HCT116 (cell line): ENCODE measurements around the gene SFT2D2. TPM values are rescaled to one million over a fixed set of nuclear protein-coding genes. Genes with fewer than 3 reads are reported as not detected.

ENCODE experiments used
- ATAC-seq: fragments of 200-7000 bp; cut with Tn5 transposase; 2 replicates; pipeline ENCODE4 v1.9.1; 2020; ENCODE audit warnings: mild to moderate bottlenecking, moderate library complexity
- BruUV-seq: library from RNA; stranded (reverse); fragments of 400-500 nt; replicated peaks from 2 replicates; lab custom pipeline; 2021; lab: Mats Ljungman, UMichigan
- CTCF ChIA-PET: fragments of 300-600 bp; sonication (Branson Sonifier 250); formaldehyde crosslinking; loops from one replicate; lab custom pipeline; 2021; ENCODE audit warnings: antibody characterized with exemption; lab: Charles Lee
- POLR2A ChIA-PET: fragments of 300-600, 350-600 bp; sonication (Branson Sonifier 250); formaldehyde crosslinking; loops from one replicate; lab custom pipeline; 2021; ENCODE audit warnings: antibody characterized with exemption; lab: Charles Lee
- RAD21 ChIA-PET, 2 experiments: fragments of 300-600 bp; sonication (Branson Sonifier 250); formaldehyde crosslinking; loops; one replicate each; lab custom pipeline; 2023; ENCODE audit warnings: low total read pairs in 2 of 2; ENCODE audit not compliant: uncharacterized antibody in 2 of 2, unreplicated experiment in 2 of 2, low non-redundant PET in 1 of 2; lab: Charles Lee
- DNase-seq: peaks from one replicate; pipeline ENCODE4 v3.0.0-alpha.2; 2010; ENCODE audit warnings: low read depth, low spot score
- H2AFZ ChIP-seq: fragments of 200-600 bp; shearing (Covaris generic), sonication (generic); 2 replicates; pipeline ENCODE4 v1.6.1; 2017; ENCODE audit warnings: low read depth, mixed run types, mixed read lengths, antibody characterized with exemption, low read length; ENCODE audit not compliant: poor library complexity, severe bottlenecking
- H3K27ac ChIP-seq: 2 replicates; pipeline ENCODE4 v1.5.1; 2012; ENCODE audit warnings: low read depth, low read length
- H3K27me3 ChIP-seq: fragments of 200-600 bp; sonication (generic); 2 replicates; pipeline ENCODE4 v1.6.1; 2016; ENCODE audit warnings: mixed run types, low read length, mixed read lengths; ENCODE audit not compliant: insufficient read depth
- H3K36me3 ChIP-seq, 2 experiments: fragments of 200-500 bp in 1 of 2; fragments of 200-600 bp in 1 of 2; sonication (Bioruptor generic) in 1 of 2; sonication (generic) in 1 of 2; 2 replicates each; pipeline versions ENCODE4 v1.5.1 to v1.6.1; 2014 to 2016; ENCODE audit warnings: low read length in 2 of 2, inconsistent platforms in 1 of 2, mixed read lengths in 1 of 2, mixed run types in 1 of 2; ENCODE audit not compliant: insufficient read depth in 2 of 2, control insufficient read depth in 1 of 2
- H3K4me1 ChIP-seq, 2 experiments: fragments of 200-600 bp in 1 of 2; sonication (generic) in 1 of 2; 2 replicates each; pipeline versions ENCODE4 v1.5.1 to v1.6.1; 2012 to 2017; ENCODE audit warnings: low read length in 2 of 2, inconsistent platforms in 1 of 2, mild to moderate bottlenecking in 1 of 2, mixed read lengths in 1 of 2, mixed run types in 1 of 2, moderate library complexity in 1 of 2; ENCODE audit not compliant: insufficient read depth in 2 of 2, control insufficient read depth in 1 of 2
- H3K4me2 ChIP-seq: fragments of 200-600 bp; sonication (generic); 2 replicates; pipeline ENCODE4 v1.6.1; 2017; ENCODE audit warnings: mixed run types, low read length, mixed read lengths
- H3K4me3 ChIP-seq, 2 experiments: fragments of 200-600 bp in 1 of 2; sonication (generic) in 1 of 2; replicated peaks in 1 of 2; 2 replicates each; pipeline ENCODE4 v1.5.1; 2011 to 2016; ENCODE audit warnings: low read length in 2 of 2, control low read depth in 1 of 2, low read depth in 1 of 2, mild to moderate bottlenecking in 1 of 2, mixed read lengths in 1 of 2, mixed run types in 1 of 2
- H3K79me2 ChIP-seq: fragments of 200-600 bp; sonication (generic); 2 replicates; pipeline ENCODE4 v1.6.1; 2017; ENCODE audit warnings: mild to moderate bottlenecking, mixed run types, low read length, moderate library complexity, mixed read lengths; ENCODE audit not compliant: insufficient read depth
- H3K9ac ChIP-seq: fragments of 200-600 bp; sonication (generic); 2 replicates; pipeline ENCODE4 v1.6.1; 2016; ENCODE audit warnings: low read length, mixed read lengths
- H3K9me2 ChIP-seq: fragments of 200-600 bp; sonication (generic), shearing (Covaris generic); 2 replicates; pipeline ENCODE4 v1.6.1; 2017; ENCODE audit warnings: mixed run types, mild to moderate bottlenecking, moderate library complexity; ENCODE audit not compliant: insufficient read depth
- H3K9me3 ChIP-seq, 2 experiments: fragments of 200-500 bp in 1 of 2; fragments of 200-600 bp in 1 of 2; sonication (Bioruptor generic) in 1 of 2; sonication (generic) in 1 of 2; 2 replicates each; pipeline ENCODE4 v1.6.1; 2014 to 2017; ENCODE audit warnings: low read length in 2 of 2, mixed read lengths in 2 of 2, inconsistent platforms in 1 of 2, low read depth in 1 of 2, mild to moderate bottlenecking in 1 of 2, mixed run types in 1 of 2, moderate library complexity in 1 of 2; ENCODE audit not compliant: control insufficient read depth in 1 of 2, insufficient read depth in 1 of 2
- H4K20me1 ChIP-seq: fragments of 200-600 bp; sonication (generic), shearing (Covaris generic); 2 replicates; pipeline ENCODE4 v1.6.1; 2017; ENCODE audit warnings: mixed run types, mild to moderate bottlenecking, moderate library complexity; ENCODE audit not compliant: insufficient read depth
- CBX3 ChIP-seq: IDR thresholded peaks from 2 replicates; pipeline ENCODE4 v1.6.1; 2012; ENCODE audit warnings: low read depth
- CEBPB ChIP-seq: IDR thresholded peaks from 2 replicates; pipeline ENCODE4 v1.6.1; 2012; ENCODE audit warnings: low read depth
- EGR1 ChIP-seq: IDR thresholded peaks from 2 replicates; pipeline ENCODE4 v1.6.1; 2012; ENCODE audit warnings: low read depth
- ELF1 ChIP-seq: IDR thresholded peaks from 2 replicates; pipeline ENCODE4 v1.6.1; 2012; ENCODE audit warnings: low read depth, borderline replicate concordance
- EZH2 ChIP-seq: fragments of 200-600 bp; sonication (generic); IDR thresholded peaks from 2 replicates; pipeline ENCODE4 v1.6.1; 2017; ENCODE audit warnings: antibody characterized with exemption, mixed run types
- EZH2phosphoT487 ChIP-seq: fragments of 200-600 bp; IDR thresholded peaks from 2 replicates; pipeline ENCODE4 v1.6.1; 2018; ENCODE audit warnings: antibody characterized with exemption, borderline replicate concordance
- FOSL1 ChIP-seq: IDR thresholded peaks from 2 replicates; pipeline ENCODE4 v1.6.1; 2012; ENCODE audit warnings: low read depth
- POLR2AphosphoS5 ChIP-seq: IDR thresholded peaks from 2 replicates; pipeline ENCODE4 v1.6.1; 2011; ENCODE audit warnings: mild to moderate bottlenecking, low read depth, low read length, moderate library complexity
- RAD21 ChIP-seq: IDR thresholded peaks from 2 replicates; pipeline ENCODE4 v1.6.1; 2012; ENCODE audit warnings: low read depth, mild to moderate bottlenecking
- SIN3A ChIP-seq: IDR thresholded peaks from 2 replicates; pipeline ENCODE4 v1.6.1; 2012; ENCODE audit warnings: low read depth
- SP1 ChIP-seq: IDR thresholded peaks from 2 replicates; pipeline ENCODE4 v1.6.1; 2012; ENCODE audit warnings: low read depth
- SRF ChIP-seq: IDR thresholded peaks from 2 replicates; pipeline ENCODE4 v1.6.1; 2012; ENCODE audit warnings: low read depth
- TCF7L2 ChIP-seq: IDR thresholded peaks from 2 replicates; pipeline ENCODE4 v1.7.0; 2011; ENCODE audit warnings: borderline replicate concordance, inconsistent platforms; ENCODE audit not compliant: insufficient read depth, insufficient read length; ENCODE audit errors: extremely low read depth
- YY1 ChIP-seq: IDR thresholded peaks from 2 replicates; pipeline ENCODE4 v1.6.1; 2011; ENCODE audit warnings: low read length, low read depth, moderate library complexity, mild to moderate bottlenecking; ENCODE audit not compliant: insufficient replicate concordance; ENCODE audit errors: extremely low read depth
- ZFX ChIP-seq: fragments of 450-650 bp; IDR thresholded peaks from 2 replicates; pipeline ENCODE4 v1.6.1; 2017
- ZNF274 ChIP-seq: fragments of 200-500 bp; sonication (Bioruptor generic); IDR thresholded peaks from 2 replicates; pipeline ENCODE4 v1.6.1; 2014; ENCODE audit warnings: mild to moderate bottlenecking, low read depth, low read length, inconsistent platforms
- intact Hi-C: fragments of 100-400 bp; cut with micrococcal nuclease; formaldehyde crosslinking; loops from 2 replicates; pipeline ENCODE4 v1.10.0; 2022
- total RNA-seq: library from RNA; stranded (reverse); gene quantifications from one replicate; pipeline ENCODE4 v1.2.1, GENCODE V29; 2021; ENCODE audit not compliant: unreplicated experiment
- TF ChIP-seq, protein P1 (sequence below): IDR thresholded peaks from 2 replicates; pipeline ENCODE4 v1.6.1; 2012
- TF ChIP-seq, protein P2 (sequence below): IDR thresholded peaks from 2 replicates; pipeline ENCODE4 v1.6.1; 2012; ENCODE audit warnings: low read depth
- TF ChIP-seq, protein P3 (sequence below): IDR thresholded peaks from 2 replicates; pipeline ENCODE4 v1.6.1; 2012
- TF ChIP-seq, protein P4 (sequence below), 3 experiments: fragments of 200-600 bp in 1 of 3; sonication (generic) in 1 of 3; IDR thresholded peaks in 2 of 3; conservative IDR thresholded peaks in 1 of 3; 2 replicates each; pipeline ENCODE4 v1.5.1; 2012 to 2017; ENCODE audit warnings: low read depth in 2 of 3, low read length in 2 of 3, antibody characterized with exemption in 1 of 3, borderline replicate concordance in 1 of 3, control low read depth in 1 of 3, mild to moderate bottlenecking in 1 of 3, mixed read lengths in 1 of 3, mixed run types in 1 of 3, moderate library complexity in 1 of 3; ENCODE audit not compliant: insufficient read depth in 1 of 3

SFT2D2 gene
- total RNA-seq, 1 experiment from 2014 or later = 57.5 TPM

DNA sequence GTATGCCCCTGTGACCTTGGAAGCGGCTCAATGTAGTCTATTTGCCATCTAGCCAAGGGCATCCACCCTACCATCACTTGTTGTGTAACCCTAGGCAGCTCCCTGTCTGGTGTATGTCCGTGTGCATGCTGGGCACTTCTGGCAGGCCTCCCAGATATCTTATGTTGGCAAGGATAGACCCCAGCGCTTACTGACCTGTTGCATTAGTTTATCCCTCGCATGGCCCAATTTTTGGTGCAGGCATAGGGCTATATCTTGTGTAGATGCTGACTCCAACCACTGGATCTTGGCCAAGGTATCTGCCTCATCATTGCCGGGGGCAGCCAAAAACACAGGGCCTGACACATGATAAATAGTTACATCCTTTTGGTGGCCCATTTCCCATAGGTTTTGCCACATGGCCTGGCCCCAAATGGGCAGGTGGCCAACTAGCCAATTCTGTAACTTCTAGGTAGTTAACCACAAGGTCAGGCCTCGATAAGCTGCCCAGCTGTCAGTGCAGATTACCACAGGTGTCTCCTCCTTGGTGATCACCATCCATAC is 40.9 kb downstream of the SFT2D2 start:
- H3K4me1 ChIP-seq = peaks cover 7 to 8% of the 10 kb centered on the region in 2 experiments
- H3K27me3 ChIP-seq = no peaks in the 10 kb centered on the region
- no peaks in the 10 kb centered on the region for H4K20me1 ChIP-seq
- intact Hi-C loops = no loop called here
- H3K9ac ChIP-seq = no peak overlapping the region
- no peaks in the 10 kb centered on the region; a peak in 1 of 4 replicates for H3K9me3 ChIP-seq
- no peak overlapping the region for H2AFZ ChIP-seq
- TF ChIP-seq TCF7L2 (no peak), POLR2AphosphoS5 (no peak), YY1 (no peak), EGR1 (no peak), SRF (no peak), FOSL1 (no peak), RAD21 (no peak), ELF1 (no peak), ZFX (no peak), CBX3 (no peak), SIN3A (no peak), EZH2phosphoT487 (no peak), CEBPB (no peak), SP1 (no peak), EZH2 (no peak), ZNF274 (no peak)
- TF ChIP-seq, protein P1, sequence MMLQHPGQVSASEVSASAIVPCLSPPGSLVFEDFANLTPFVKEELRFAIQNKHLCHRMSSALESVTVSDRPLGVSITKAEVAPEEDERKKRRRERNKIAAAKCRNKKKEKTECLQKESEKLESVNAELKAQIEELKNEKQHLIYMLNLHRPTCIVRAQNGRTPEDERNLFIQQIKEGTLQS = no peak
- TF ChIP-seq, protein P2, sequence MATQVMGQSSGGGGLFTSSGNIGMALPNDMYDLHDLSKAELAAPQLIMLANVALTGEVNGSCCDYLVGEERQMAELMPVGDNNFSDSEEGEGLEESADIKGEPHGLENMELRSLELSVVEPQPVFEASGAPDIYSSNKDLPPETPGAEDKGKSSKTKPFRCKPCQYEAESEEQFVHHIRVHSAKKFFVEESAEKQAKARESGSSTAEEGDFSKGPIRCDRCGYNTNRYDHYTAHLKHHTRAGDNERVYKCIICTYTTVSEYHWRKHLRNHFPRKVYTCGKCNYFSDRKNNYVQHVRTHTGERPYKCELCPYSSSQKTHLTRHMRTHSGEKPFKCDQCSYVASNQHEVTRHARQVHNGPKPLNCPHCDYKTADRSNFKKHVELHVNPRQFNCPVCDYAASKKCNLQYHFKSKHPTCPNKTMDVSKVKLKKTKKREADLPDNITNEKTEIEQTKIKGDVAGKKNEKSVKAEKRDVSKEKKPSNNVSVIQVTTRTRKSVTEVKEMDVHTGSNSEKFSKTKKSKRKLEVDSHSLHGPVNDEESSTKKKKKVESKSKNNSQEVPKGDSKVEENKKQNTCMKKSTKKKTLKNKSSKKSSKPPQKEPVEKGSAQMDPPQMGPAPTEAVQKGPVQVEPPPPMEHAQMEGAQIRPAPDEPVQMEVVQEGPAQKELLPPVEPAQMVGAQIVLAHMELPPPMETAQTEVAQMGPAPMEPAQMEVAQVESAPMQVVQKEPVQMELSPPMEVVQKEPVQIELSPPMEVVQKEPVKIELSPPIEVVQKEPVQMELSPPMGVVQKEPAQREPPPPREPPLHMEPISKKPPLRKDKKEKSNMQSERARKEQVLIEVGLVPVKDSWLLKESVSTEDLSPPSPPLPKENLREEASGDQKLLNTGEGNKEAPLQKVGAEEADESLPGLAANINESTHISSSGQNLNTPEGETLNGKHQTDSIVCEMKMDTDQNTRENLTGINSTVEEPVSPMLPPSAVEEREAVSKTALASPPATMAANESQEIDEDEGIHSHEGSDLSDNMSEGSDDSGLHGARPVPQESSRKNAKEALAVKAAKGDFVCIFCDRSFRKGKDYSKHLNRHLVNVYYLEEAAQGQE = no peak
- TF ChIP-seq, protein P3, sequence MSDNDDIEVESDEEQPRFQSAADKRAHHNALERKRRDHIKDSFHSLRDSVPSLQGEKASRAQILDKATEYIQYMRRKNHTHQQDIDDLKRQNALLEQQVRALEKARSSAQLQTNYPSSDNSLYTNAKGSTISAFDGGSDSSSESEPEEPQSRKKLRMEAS = no peak
- TF ChIP-seq, protein P4, sequence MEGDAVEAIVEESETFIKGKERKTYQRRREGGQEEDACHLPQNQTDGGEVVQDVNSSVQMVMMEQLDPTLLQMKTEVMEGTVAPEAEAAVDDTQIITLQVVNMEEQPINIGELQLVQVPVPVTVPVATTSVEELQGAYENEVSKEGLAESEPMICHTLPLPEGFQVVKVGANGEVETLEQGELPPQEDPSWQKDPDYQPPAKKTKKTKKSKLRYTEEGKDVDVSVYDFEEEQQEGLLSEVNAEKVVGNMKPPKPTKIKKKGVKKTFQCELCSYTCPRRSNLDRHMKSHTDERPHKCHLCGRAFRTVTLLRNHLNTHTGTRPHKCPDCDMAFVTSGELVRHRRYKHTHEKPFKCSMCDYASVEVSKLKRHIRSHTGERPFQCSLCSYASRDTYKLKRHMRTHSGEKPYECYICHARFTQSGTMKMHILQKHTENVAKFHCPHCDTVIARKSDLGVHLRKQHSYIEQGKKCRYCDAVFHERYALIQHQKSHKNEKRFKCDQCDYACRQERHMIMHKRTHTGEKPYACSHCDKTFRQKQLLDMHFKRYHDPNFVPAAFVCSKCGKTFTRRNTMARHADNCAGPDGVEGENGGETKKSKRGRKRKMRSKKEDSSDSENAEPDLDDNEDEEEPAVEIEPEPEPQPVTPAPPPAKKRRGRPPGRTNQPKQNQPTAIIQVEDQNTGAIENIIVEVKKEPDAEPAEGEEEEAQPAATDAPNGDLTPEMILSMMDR (IDR thresholded peaks at IDR 0.05 in 2 of 3, conservative IDR thresholded peaks at IDR 0.05 in 1 of 3; ENCODE audit: borderline replicate concordance in 1 of 3, insufficient read depth in 1 of 3, low read depth in 2 of 3, low read length in 2 of 3) = no peak
- TF ChIP-seq, all 23 proteins: peak for 0
- POLR2A ChIA-PET = no interaction called here
- H3K4me3 ChIP-seq = no peak overlapping the region
- DNase-seq (no peak), ATAC-seq (no peak)
- H3K36me3 ChIP-seq = no peaks in the 10 kb centered on the region
- RAD21 ChIA-PET = no interaction called here
- BruUV-seq = no TSS peak
- no peaks in the 10 kb centered on the region for H3K79me2 ChIP-seq
- no peak overlapping the region for H3K4me2 ChIP-seq
- H3K9me2 ChIP-seq = no peaks in the 10 kb centered on the region
- CTCF ChIA-PET = no interaction called here
- no peak overlapping the region for H3K27ac ChIP-seq
